ENCODE measurements around the gene EMP1. TPM values are rescaled to one million over a fixed set of nuclear protein-coding genes. Genes with fewer than 3 reads are reported as not detected.
A peak's percentile ranks its signal among the peaks of the same experiment; 100 is the strongest.

EMP1 gene
- polyA plus RNA-seq, 6 donors from 2014 or later, result 0.96 TPM; not detected in 5

DNA sequence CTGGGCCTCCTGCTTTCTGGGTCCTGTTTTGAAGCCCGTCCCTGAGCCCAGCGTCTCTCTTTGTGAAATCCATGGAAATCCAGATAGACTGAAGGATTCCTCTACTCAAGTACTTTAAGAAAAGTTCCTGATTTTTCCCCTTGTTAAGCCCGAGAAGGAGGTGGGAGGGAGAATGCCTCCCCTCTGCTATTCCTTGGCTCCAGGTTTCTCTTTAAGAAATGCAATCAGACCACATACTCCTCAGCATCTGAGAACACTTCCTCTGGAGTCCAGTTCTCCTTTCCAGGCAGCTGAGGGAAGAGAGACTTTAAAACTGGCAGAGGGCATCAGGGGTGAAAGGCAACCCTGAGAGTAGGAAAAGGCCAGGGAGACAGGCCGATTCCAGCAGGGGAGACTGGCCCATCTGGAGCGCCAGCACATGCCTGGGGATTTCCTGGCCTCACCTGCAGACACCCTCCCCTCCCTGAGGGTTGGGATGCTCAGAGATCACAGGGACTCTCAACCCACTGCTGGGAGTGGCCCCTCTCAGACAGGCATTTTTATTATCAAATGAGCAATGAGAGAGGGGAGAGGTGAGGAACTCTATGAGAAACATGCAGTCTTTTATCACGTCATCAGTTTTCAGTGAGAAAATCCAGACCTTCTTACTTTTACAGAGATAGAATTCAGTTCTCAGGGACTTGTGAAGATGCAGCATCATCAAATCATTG lies 2.0 kb upstream of the EMP1 start:
- DNase-seq (no peak), ATAC-seq (ENCODE audit: low read depth in 2 of 2) (no peak)
- Mint-ChIP-seq H3K4me1 (peaks cover 16 to 27% (median 24%) of the 10 kb centered on the region in 3 donors), H3K4me3 (no peak overlapping the region), H3K36me3 (no peaks in the 10 kb centered on the region), H3K9me3 (no peaks in the 10 kb centered on the region), H3K27me3 (peaks cover 21 to 47% (median 29%) of the 10 kb centered on the region in 3 donors), H3K27ac (no peak overlapping the region)

DNA sequence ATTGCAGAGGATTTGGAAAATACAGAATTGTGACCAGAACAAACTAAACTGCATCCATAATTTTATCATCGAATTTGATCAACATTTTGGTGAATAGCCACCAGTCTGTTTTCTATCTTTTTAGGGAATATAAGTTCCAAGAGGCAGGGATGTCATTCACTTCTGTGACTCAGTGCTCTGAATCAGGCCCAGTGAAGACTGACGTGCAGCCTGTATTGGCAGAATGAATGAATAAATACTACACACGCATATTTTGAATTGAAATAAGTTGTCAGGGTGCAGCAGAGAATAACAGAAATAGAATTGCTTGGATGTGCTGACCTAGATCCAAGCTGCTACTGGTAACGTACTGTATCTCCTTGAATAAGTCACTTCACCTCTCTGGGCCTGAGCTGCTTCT lies 1.3 kb upstream of the EMP1 start:
- Mint-ChIP-seq H3K9me3 (no peaks in the 10 kb centered on the region), H3K4me3 (peak overlapping the region in 2 of 8 donors; percentile 29 to 85), H3K4me1 (peaks cover 16 to 32% (median 28%) of the 10 kb centered on the region in 3 donors), H3K27me3 (peaks cover 21 to 54% (median 35%) of the 10 kb centered on the region in 3 donors), H3K36me3 (no peaks in the 10 kb centered on the region), H3K27ac (no peak overlapping the region)
- ATAC-seq (ENCODE audit: low read depth in 2 of 2), result no peak
- DNase-seq, result no peak

DNA sequence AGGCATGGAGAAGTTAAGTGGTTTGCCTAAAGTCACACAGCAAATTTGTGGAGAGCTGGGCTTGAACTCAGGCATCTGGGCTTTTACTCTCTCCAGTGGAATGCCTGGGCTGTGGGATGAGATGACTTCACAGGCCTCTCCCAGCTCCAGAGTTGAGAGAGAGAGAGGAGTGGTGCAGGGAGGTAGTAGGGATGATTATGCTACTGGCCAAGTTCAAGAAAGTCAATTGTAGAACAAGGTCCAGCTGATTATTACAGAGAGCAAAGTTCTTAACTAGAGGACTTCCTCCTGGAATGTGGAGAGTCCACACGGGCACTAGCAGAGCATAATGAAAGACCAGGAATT lies 769 bp upstream of the EMP1 start:
- H3K4me3 Mint-ChIP-seq, result peak overlapping the region; percentile 41 to 92 (median 84)
- no peaks in the 10 kb centered on the region for H3K9me3 Mint-ChIP-seq
- H3K27me3 Mint-ChIP-seq, result peaks cover 19 to 54% (median 30%) of the 10 kb centered on the region in 3 donors
- no peak for ATAC-seq (ENCODE audit: low read depth in 2 of 2)
- no peaks in the 10 kb centered on the region for H3K36me3 Mint-ChIP-seq
- DNase-seq, result no peak
- H3K4me1 Mint-ChIP-seq, result peaks cover 16 to 32% (median 28%) of the 10 kb centered on the region in 3 donors
- peak overlapping the region in 1 of 6 donors; percentile 33 for H3K27ac Mint-ChIP-seq

DNA sequence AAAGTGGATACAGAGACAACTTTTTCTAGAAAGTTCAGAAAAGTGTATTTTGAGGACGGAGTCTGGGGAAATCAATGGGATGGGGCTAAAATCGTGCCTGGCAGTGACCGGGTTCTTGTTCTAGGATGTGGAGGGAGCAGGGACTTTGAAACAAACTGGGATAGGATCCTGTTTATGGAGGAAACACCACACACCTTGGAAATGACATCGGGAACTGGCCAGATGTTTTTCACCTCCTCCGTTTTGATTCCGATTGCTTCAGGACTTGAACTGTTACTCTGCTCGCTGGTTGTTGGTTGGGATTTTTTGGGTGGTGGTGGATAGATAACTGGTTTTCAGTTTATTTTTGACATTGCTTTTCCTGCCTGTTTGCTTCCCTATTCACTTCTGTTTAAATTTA lies 506 bp downstream of the EMP1 start:
- peak overlapping the region; percentile 75 to 92 (median 88) for H3K4me3 Mint-ChIP-seq
- no peak for DNase-seq
- no peak for ATAC-seq (ENCODE audit: low read depth in 2 of 2)
- peaks cover 19 to 56% (median 36%) of the 10 kb centered on the region in 3 donors for H3K27me3 Mint-ChIP-seq
- no peaks in the 10 kb centered on the region for H3K9me3 Mint-ChIP-seq
- no peaks in the 10 kb centered on the region for H3K36me3 Mint-ChIP-seq
- peak overlapping the region in 4 of 6 donors; percentile 46 to 88 (median 77) for H3K27ac Mint-ChIP-seq
- peaks cover 16 to 32% (median 30%) of the 10 kb centered on the region in 3 donors for H3K4me1 Mint-ChIP-seq

DNA sequence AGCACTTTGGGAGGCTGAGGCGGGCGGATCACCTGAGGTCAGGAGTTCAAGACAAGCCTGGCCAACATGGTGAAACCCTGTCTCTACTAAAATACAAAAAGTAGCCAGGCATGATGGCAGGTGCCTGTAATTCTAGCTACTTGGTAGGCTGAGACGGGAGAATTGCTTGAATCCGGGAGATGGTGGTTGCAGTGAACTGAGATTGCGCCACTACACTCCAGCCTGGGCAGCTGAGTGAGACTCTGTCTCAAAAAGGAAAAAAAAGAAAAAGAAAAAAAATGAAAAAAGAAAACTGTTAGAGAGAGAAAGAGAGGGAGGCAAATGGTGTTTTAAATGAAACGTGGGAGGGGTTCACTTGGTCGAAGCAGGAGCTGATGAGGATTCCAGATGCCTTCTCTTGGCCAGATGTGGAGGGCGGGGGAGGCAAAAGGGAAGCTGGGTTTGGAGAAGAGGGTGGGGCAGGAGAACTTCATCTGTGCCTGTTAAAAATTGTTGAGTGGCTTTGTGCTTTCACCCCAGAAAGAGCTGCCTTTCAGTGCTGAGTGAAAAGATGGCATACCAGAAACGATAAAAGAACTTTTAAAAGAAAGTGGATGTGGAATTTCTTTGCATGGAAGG lies 1.1 kb downstream of the EMP1 start:
- H3K4me1 Mint-ChIP-seq, result peaks cover 16 to 32% (median 30%) of the 10 kb centered on the region in 3 donors
- no peaks in the 10 kb centered on the region for H3K36me3 Mint-ChIP-seq
- ATAC-seq (ENCODE audit: low read depth in 2 of 2), result no peak
- H3K27ac Mint-ChIP-seq, result peak overlapping the region in 4 of 6 donors; percentile 3 to 53 (median 37)
- peak overlapping the region in 5 of 8 donors; percentile 75 to 92 (median 85) for H3K4me3 Mint-ChIP-seq
- no peaks in the 10 kb centered on the region for H3K9me3 Mint-ChIP-seq
- peaks cover 24 to 51% (median 32%) of the 10 kb centered on the region in 3 donors for H3K27me3 Mint-ChIP-seq
- no peak for DNase-seq

GRCh38 chr12:13198241-13198640 lies 1.7 kb downstream of the EMP1 start:
- Mint-ChIP-seq H3K36me3 (no peaks in the 10 kb centered on the region), H3K4me1 (peaks cover 16 to 32% (median 30%) of the 10 kb centered on the region in 3 donors), H3K4me3 (no peak overlapping the region), H3K9me3 (no peaks in the 10 kb centered on the region), H3K27me3 (peaks cover 24 to 45% (median 26%) of the 10 kb centered on the region in 3 donors), H3K27ac (no peak overlapping the region)
- no peak for DNase-seq
- no peak for ATAC-seq (ENCODE audit: low read depth in 2 of 2)

DNA sequence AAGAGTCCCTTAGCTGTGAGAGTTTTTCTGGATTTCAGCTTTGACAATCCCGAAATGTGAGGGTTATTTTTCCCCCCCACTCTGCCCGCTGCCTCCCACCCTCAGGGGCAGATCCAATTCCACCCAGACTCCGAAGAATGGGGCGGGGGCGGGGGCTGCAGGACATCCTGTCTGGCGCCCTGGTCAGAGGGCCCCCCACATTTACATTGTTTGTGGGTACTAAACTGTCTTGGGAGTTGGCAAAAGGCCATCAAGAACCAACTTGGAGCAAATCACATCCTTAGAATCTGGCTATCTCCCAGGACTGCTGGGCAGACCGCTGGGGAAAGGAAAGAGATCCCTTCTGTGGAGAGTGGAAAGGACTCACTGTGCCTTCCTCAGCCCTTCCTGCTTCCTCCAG lies 2.4 kb downstream of the EMP1 start:
- Mint-ChIP-seq H3K27me3 (peaks cover 24 to 44% (median 25%) of the 10 kb centered on the region in 3 donors), H3K9me3 (no peaks in the 10 kb centered on the region), H3K4me1 (peaks cover 16 to 32% (median 30%) of the 10 kb centered on the region in 3 donors), H3K4me3 (no peak overlapping the region), H3K36me3 (no peaks in the 10 kb centered on the region), H3K27ac (no peak overlapping the region)
- ATAC-seq (ENCODE audit: low read depth in 2 of 2), result no peak
- DNase-seq, result no peak

GRCh38 chr12:13199592-13199991 lies 3.1 kb downstream of the EMP1 start:
- Mint-ChIP-seq H3K4me1 (peaks cover 16 to 32% (median 30%) of the 10 kb centered on the region in 3 donors), H3K27ac (peak overlapping the region in 2 of 6 donors; percentile 54 to 85), H3K4me3 (no peak overlapping the region), H3K36me3 (no peaks in the 10 kb centered on the region), H3K9me3 (no peaks in the 10 kb centered on the region), H3K27me3 (peaks cover 24 to 51% (median 25%) of the 10 kb centered on the region in 3 donors)
- DNase-seq (no peak), ATAC-seq (ENCODE audit: low read depth in 2 of 2) (no peak)

- peaks cover 11 to 28% (median 26%) of the 10 kb centered on the region in 3 donors for H3K4me1 Mint-ChIP-seq
- no peak overlapping the region for H3K4me3 Mint-ChIP-seq
- H3K36me3 Mint-ChIP-seq, result no peaks in the 10 kb centered on the region
- ATAC-seq (ENCODE audit: low read depth in 2 of 2) (no peak), DNase-seq (no peak)
- no peak overlapping the region for H3K27ac Mint-ChIP-seq
- no peaks in the 10 kb centered on the region for H3K9me3 Mint-ChIP-seq
- H3K27me3 Mint-ChIP-seq, result peaks cover 24 to 52% (median 25%) of the 10 kb centered on the region in 3 donors
Measured at GRCh38 chr12:13200841-13201240, 4.3 kb downstream of the EMP1 start.

- ATAC-seq (ENCODE audit: low read depth in 2 of 2), result no peak
- DNase-seq, result no peak
- no peaks in the 10 kb centered on the region for H3K36me3 Mint-ChIP-seq
- H3K9me3 Mint-ChIP-seq, result no peaks in the 10 kb centered on the region
- peak overlapping the region in 1 of 6 donors; percentile 22 for H3K27ac Mint-ChIP-seq
- peaks cover 0 to 9% (median 6%) of the 10 kb centered on the region in 3 donors for H3K4me1 Mint-ChIP-seq
- no peak overlapping the region for H3K4me3 Mint-ChIP-seq
- peaks cover 12 to 34% (median 14%) of the 10 kb centered on the region in 3 donors for H3K27me3 Mint-ChIP-seq
Measured at GRCh38 chr12:13203034-13203922, 6.8 kb downstream of the EMP1 start.

DNA sequence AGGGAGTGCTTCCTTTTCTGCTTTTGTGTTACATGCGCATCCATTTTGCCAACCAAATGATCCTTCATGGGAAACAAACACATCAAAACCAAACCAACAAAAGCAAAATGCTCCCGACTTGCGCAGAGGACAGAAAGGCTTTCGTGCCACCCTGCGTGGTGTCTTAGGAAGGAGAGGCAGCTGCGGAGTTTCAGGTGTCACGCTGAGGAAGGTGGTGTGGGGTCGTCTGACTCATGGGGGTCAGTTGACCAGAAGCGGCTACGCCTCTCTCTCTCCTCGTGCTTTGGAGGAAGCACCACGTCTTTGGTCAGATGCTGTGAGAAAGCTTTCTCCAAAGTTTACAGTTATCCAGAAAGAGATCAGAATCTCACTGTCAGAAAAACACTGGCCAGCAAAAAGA lies 7.9 kb downstream of the EMP1 start:
- H3K9me3 Mint-ChIP-seq, result no peaks in the 10 kb centered on the region
- DNase-seq (no peak), ATAC-seq (ENCODE audit: low read depth in 2 of 2) (no peak)
- H3K4me3 Mint-ChIP-seq, result no peak overlapping the region
- no peak overlapping the region for H3K27ac Mint-ChIP-seq
- peaks cover 0 to 8% (median 6%) of the 10 kb centered on the region in 3 donors for H3K4me1 Mint-ChIP-seq
- H3K36me3 Mint-ChIP-seq, result no peaks in the 10 kb centered on the region
- peaks cover 12 to 34% (median 19%) of the 10 kb centered on the region in 3 donors for H3K27me3 Mint-ChIP-seq

DNA sequence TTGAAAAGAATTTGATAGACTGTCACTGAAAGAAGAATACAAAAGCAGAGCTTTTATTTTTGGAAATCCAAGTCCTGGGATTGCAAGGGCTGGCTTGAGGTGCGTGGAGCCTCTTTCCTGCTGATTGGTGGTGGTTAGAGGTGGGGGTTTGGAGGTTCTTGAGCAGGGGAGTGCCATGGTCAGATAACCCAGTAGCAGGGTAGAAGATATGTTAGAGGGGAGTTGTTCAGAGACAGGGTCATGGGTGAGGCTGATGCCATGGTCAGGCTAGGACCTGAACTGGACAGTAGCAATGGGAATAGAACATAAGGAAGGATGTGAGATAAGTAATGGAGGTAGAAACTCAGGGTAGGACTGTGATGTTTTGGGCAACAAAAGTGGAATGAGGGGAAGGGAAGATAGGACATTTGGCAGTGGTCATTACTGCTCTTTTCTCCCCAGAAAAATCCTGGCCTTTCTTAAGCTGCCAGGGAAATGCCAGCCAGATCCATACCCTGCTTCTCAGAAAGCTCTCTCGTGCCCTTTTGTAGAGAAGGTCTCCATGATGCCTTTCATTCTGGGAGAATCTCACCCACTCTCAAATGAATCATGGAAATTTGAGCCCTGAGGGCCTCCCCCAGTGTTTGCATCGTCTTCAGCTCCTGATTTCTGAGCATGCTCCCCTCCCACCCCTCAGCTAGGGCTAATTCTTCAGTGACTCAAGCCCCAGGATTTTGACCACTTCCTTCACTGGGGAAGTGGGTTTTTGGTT lies 9.5 kb downstream of the EMP1 start:
- Mint-ChIP-seq H3K27ac (peak overlapping the region in 3 of 6 donors; percentile 9 to 71 (median 45)), H3K9me3 (no peaks in the 10 kb centered on the region), H3K4me1 (peaks cover 0 to 2% (median 0%) of the 10 kb centered on the region in 3 donors), H3K27me3 (peaks cover 7 to 19% (median 12%) of the 10 kb centered on the region in 3 donors), H3K36me3 (no peaks in the 10 kb centered on the region), H3K4me3 (no peak overlapping the region)
- ATAC-seq (ENCODE audit: low read depth in 2 of 2) (no peak), DNase-seq (no peak)

DNA sequence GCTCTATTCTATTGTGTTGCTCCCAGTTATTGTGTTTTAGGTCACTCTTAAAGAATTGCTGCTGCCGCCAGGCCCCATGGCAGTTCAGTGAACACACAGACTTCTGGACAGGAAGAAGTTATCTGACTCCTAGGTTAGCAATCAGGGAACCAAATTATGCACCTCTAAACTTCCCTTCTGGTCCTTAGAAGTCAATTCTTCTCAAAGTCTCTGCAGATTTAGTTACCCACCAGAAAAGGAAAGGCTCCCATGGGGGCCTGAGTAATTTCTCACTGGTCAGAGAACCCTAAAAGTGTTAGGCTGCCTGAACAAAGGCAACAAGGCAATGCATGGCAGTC lies 10.0 kb downstream of the EMP1 start:
- H3K36me3 Mint-ChIP-seq, result no peaks in the 10 kb centered on the region
- peaks cover 6 to 14% (median 9%) of the 10 kb centered on the region in 3 donors for H3K27me3 Mint-ChIP-seq
- no peaks in the 10 kb centered on the region for H3K9me3 Mint-ChIP-seq
- peak overlapping the region in 1 of 6 donors; percentile 71 for H3K27ac Mint-ChIP-seq
- DNase-seq (no peak), ATAC-seq (ENCODE audit: low read depth in 2 of 2) (no peak)
- H3K4me1 Mint-ChIP-seq, result peaks cover under 1 to 2% (median 2%) of the 10 kb centered on the region in 3 donors
- no peak overlapping the region for H3K4me3 Mint-ChIP-seq
